GM21825 (cell line): ENCODE results near the gene GRM7.

Source experiments
- ATAC-seq: cut with Tn5 transposase; IDR thresholded peaks from one replicate; pipeline ENCODE4 v1.9.1; 2021; ENCODE audit warnings: mild to moderate bottlenecking, moderate library complexity; ENCODE audit not compliant: unreplicated experiment

Gene GRM7

DNA sequence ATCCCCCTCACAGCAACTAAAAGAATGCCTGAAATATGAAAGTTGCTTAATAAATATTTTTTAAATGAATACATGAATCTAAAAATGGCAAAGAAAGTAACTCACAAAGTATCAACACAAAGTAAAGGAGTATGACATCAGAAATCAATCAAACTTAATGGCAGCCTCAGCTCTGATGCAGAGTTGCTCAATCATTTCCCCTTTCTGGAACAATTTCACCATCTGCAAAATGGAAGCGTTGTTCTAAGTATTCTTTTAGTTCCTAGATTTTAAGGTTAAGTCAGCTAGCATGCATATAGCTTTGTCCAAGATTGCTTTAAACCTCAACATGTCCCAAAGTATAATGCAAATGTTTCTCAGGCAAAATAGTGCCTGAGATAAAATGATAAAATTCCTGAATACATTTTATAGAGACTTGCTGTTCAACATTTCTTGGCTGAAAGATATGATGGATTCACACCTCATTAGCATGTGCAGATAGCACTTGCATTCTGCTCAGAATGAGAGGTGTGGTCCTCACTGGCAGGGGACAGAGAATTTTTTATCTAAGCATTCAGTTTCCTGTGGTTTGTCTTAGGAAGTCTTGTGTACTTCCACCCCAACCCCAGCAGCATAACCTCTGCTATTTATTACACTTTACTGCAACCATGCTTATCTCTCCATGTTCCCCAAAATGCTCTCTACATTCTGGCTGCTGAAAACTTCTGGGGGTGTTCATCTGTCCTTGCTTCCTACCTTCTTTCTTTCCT, 429.3 kb downstream of the GRM7 start:
- no peak for ATAC-seq

DNA sequence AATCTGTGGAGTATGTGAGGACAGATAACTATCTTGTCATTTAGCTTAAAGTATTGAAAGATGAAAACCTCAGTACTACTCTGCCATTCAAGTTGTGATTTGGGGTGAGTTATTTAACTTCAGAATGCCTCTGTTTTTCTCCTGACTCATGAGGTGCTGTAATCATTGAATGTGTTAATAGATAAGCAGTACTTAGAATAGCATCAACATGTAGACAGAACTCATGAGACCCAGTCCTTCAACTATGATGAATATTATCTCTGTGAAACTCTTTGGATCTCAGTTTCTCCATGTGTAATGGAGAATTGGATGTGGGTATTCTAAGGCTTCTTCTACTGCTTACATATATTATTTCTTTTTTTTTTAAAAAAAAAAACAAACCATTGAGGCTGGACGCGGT, 431.4 kb downstream of the GRM7 start:
- ATAC-seq = no peak

- no peak for ATAC-seq
These were observed 432.4 kb downstream of the GRM7 start for GRCh38 chr3:7293286-7293685.

DNA sequence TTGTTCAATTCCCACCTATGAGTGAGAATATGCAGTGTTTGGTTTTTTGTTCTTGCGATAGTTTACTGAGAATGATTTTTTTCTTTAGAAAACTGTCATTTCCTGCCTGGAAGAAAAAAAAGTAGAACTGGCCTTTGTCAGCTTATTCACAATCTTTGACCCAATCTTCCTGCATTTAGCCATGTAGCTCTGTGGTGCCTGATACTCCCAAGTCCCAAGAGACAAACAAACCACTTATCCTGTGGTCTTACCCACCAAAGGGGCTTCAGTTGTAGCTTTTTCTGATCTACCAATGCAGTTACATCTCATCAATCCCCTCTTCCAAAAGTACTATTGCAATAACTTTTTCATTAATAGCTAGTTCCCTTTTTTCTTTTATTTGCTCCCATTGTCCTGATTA, 444.6 kb downstream of the GRM7 start:
- no peak for ATAC-seq

DNA sequence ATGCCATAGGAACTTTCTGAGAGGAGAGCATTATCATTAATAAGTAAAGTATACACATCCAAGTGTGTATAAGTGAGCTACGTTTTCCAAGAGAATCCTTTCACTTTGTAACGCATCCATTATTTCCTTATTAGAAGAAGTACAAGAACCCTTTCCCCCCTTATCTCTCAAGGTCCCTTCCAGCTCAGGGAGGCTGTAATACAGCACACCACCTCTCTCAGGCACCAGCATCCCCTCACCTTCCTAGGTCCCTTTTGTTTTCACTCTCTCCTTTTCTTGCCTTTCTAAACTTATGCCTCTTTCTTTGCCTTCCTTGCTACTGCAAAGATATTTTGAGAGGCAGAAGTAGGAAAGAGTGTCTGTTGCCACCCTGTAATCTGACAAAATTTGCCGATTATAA, 446.0 kb downstream of the GRM7 start:
- no peak for ATAC-seq

DNA sequence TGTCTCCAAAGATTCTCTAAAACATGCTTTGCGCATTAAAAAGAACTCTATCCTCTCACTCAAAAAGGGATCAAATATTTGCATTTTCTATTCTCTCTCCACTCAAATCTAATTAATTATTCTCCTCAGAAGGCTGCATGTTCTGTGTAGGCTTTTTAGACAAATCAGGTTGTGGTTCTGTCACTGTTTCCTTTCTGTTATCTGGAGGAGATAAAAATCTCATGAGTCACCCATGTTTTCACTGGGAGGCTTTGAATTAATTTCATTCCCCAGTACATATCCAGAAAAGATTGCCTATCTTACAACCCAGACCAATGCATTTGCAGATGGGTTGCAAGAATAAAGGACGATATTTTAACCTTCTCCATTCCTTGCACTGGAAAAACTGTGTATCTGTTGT, 446.5 kb downstream of the GRM7 start:
- ATAC-seq = no peak

DNA sequence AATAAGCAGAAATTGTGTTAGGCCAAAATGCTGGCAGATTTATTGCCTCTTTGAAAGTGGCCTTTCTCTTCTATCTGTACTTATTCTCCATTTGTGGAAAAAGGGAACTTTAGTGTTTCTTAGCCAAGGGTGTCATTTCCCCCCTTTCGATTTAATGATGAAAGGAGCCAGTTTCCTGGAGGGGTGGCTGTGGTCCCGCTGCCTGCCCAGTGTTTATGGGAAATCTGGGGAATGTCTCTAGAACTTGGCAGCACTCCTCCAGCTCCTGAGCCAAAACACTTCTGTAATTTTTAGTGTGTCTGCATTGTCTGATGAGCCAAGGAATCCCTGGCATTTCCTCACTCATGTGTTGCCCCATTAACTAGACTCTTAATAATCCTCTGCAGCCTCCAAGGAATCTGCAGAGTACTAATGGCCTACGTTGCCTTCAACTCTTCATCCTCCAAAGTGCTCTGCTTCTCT, 448.8 kb downstream of the GRM7 start:
- no peak for ATAC-seq

DNA sequence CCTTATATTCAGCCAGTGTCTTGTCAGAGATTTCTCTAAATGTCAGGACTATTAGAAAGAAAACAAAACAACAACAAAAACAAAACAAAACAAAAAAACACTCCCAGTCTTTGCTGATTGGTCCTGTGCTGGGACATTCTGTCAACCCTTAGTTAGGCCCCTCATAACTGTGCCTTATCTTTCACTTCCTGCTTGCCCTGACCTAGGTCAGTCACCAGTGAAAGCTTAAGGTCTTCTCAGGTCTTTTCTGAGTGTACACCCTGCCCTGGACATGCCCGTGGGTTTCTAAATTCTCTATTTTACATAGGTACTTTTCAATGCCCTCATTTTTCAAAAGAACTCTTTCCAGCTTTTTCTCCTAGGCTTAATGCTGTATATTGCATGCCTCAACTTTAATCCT, 454.1 kb downstream of the GRM7 start:
- no peak for ATAC-seq

DNA sequence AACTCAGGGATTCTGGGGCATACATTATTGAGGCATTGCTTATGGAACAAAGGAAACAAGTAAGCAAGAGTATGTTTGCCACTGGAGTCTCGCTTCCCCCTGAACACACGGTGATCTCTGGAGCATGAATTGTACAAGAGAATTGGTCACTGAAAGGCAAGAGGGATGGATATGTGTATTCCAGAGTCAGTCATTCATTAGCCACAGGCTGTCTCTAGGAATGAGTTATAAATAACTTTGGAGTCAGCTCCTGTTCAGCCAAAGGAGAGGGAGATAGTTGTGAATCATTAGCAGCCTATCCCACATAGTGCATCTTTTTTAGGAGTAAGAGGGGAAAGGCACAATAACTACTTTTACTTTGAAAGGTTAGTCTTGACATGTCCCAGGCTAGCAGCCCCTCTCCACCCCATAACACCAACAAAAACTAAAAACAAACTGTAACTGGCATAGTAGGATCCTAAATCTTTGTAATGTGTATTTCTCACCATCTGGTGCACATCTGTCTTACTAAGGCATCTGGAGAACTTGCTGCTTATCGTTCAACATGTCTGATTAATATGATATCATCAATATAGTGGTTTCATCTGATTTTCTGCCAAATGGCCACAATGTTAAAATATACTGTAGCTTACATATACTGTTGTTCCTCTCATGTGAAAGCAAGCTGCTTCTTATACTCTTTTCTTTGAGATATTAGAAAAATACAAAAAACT, 462.2 kb downstream of the GRM7 start:
- no peak for ATAC-seq

DNA sequence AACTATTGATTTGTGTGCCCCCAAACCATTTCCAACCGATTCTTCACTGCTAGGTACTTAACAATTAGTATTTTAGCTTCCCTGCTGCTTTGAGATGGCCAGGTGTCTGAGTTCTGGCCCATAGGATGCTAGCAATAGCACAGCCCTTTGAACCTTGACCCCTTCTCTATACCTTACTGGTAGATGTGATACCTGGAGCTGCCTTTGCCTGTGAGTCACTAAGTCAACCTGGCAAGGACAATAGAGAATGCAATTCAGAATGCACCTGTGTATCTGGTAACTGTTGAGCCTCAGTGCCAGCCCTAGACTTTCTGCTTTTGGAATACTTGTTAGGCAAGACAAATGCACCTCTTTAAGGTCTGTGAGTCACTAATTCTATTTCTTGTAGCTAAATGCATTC, 467.4 kb downstream of the GRM7 start:
- ATAC-seq = no peak

DNA sequence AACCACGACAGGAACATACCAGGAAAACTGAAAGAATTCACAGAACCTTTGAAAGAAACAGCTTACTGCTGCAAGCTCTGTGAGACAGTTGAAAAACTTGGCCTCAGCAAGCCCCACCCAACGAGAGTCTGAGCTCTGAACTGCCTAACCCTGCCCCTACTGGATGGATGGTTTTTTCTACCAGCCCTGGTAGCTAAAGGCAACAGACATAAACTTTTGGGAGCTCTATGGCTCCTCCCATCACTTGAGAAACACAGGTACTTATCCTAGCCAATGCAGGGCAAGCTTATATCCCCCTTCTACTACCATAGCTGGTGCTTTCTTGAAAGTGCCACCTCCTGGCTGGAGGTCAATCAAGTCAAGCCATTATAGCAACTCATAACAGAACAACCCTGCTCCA, 471.8 kb downstream of the GRM7 start:
- ATAC-seq = no peak

DNA sequence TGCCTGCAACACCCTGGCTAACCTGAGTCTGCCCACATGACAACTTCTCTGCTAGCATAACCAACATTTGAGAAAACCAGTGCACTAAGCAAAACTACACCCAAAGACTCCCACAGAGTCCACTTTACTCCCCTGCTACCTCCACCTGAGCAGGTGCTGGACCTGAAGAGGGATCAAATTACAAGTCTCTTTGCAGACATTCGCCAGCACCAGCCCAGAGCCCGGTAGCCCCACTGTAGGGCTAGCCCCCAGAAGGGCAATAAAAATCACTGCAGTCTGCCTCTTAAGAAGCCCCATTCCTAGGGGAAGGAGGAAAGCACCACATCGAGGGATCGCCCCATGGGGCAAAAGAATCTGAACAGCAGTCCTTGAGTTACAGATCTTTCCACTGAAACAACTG, 472.2 kb downstream of the GRM7 start:
- no peak for ATAC-seq

DNA sequence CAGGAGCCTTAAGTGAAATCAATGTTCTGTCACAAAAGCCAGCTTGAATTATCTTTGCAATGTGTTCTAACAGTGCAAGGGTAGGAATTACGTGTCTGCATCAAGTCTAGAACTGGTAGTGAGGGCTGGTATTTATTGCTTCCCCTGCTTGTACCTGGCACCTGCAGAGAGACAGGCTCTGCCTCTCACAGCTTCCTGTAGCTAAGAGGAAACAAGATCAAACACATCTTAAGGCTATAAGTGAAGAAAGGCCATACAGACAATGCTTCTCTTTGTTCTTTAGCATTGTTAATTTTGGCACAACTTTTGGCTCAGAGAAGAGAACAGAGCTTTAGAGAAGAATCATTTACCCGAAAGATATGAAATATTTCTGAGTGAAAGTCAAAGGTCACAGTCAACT, 479.9 kb downstream of the GRM7 start:
- ATAC-seq = no peak

DNA sequence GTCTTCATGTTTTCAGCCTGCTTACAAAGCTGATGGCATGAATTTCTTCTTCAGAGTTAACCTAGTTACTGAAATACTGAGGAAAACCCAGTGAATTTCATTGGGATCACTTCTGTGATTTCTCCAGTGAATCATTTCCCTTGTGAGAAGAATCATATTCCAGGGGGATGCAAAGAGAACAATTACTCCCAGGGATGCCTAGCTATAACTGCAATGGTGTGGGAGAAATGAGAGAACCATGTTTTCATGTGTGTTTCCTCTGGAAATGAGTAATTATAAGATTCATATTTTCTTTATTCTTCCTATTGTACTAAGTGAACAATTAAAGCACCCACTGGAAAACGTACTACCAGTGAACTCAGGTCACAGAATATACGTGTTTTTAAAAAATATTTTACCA, 485.4 kb downstream of the GRM7 start:
- no peak for ATAC-seq

- no peak for ATAC-seq
These were observed 496.2 kb downstream of the GRM7 start for GRCh38 chr3:7357101-7357500.

DNA sequence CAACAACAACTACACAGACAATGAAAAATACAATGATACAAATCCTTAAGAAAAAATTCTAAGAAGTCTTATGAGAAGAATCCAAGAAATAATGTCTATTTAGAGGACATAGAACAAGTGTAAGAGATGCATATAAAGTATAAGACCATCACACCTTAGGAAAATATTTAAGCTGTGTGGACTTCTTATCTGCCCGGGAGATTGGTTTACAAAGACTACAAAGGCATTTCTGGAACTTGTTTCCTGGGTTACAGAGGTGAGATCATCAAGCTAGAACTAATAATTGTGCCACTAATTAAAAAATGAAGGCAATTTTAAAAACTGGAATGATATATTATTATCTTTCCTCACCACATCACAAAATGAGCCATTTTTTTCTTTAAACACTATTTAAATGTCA, 507.1 kb downstream of the GRM7 start:
- ATAC-seq = no peak

DNA sequence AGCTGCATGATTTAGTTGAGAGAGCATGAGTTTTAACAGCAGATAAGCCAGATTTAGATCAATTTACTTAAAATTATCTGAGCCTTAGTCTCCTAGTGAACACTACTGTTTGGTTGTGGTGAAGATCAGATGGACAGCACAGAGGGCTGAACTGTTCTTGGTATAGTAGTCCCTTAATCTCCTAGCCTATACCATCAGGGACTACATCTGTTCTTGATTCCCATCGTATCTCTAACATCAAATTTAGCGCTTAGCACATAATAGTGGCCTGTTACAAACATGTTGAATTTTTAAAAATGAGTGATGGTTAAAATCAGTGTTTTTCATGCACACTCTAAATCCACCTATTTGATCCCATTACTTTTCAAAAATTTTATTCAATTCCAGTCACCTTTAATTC, 507.7 kb downstream of the GRM7 start:
- no peak for ATAC-seq

- ATAC-seq = no peak
These were observed 511.0 kb downstream of the GRM7 start for GRCh38 chr3:7371693-7372572.

- ATAC-seq = no peak
These were observed 516.2 kb downstream of the GRM7 start for GRCh38 chr3:7377103-7377502.

GRCh38 chr3:7381741-7382140, 520.8 kb downstream of the GRM7 start:
- no peak for ATAC-seq

DNA sequence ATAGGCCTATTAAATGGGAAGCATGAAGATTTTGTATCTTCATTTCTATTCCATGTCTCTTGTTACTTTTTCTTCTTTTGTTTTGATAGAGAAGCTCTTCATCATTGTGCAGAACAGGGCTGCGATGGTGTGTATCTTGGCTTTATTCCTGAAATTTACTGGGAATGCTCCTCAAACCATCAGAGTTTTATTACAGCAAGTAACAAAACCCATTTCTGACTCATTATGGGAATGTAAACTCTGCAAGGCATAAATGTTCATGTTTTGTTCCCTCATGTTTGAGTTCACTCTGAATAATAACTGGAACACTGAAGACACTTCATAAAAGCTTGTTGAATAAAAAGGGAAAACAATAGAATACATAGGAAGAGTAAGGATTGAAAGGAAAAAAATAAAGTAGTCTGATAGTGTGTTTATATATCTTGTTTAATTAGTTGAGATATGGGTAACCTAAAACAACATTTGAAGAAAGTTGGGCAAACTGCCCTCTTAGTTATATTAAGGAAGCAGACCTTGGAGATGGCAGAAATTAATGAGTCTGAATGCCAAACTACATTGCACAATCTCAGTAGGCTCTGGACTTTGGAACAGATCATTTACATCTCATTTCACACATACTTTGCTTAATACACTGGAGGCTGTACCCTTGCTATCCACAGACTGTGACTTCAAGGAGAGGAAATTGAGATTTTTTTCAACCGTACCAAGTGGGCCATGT, 521.5 kb downstream of the GRM7 start:
- no peak for ATAC-seq
